HG02885 (cell line): ENCODE results near the gene URI1.

ENCODE experiments used
- ATAC-seq: cut with Tn5 transposase; IDR thresholded peaks from one replicate; pipeline ENCODE4 v1.9.1; 2021; ENCODE audit warnings: mild to moderate bottlenecking; ENCODE audit not compliant: unreplicated experiment, poor library complexity

Gene URI1

GRCh38 chr19:30049226-30049625 lies 107.2 kb downstream of the URI1 start:
- no peak for ATAC-seq

- no peak for ATAC-seq
Observed at GRCh38 chr19:30049846-30050667, 108.0 kb downstream of the URI1 start.

GRCh38 chr19:30052122-30053075 lies 110.4 kb downstream of the URI1 start:
- no peak for ATAC-seq

- no peak for ATAC-seq
Observed at GRCh38 chr19:30053558-30053957, 111.5 kb downstream of the URI1 start.

GRCh38 chr19:30054210-30054609 lies 112.2 kb downstream of the URI1 start:
- ATAC-seq: no peak

- no peak for ATAC-seq
Observed at GRCh38 chr19:30056580-30056979, 114.5 kb downstream of the URI1 start.

GRCh38 chr19:30059741-30060457 lies 117.9 kb downstream of the URI1 start:
- ATAC-seq: no peak

GRCh38 chr19:30060531-30061222 lies 118.6 kb downstream of the URI1 start:
- no peak for ATAC-seq

- no peak for ATAC-seq
Observed at GRCh38 chr19:30061223-30062064, 119.4 kb downstream of the URI1 start.

GRCh38 chr19:30062065-30062906 lies 120.2 kb downstream of the URI1 start:
- ATAC-seq: no peak

- no peak for ATAC-seq
Observed at GRCh38 chr19:30062907-30063649, 121.0 kb downstream of the URI1 start.

- ATAC-seq: no peak
Observed at GRCh38 chr19:30063650-30064347, 121.8 kb downstream of the URI1 start.

GRCh38 chr19:30064348-30064699 lies 122.3 kb downstream of the URI1 start:
- ATAC-seq: no peak

- ATAC-seq: no peak
Observed at GRCh38 chr19:30064771-30065494, 122.9 kb downstream of the URI1 start.

GRCh38 chr19:30065680-30066606 lies 123.9 kb downstream of the URI1 start:
- ATAC-seq: no peak
